GM23338 (cell line): ENCODE measurements around the gene NGB. TPM values are rescaled to one million over a fixed set of nuclear protein-coding genes. Genes with fewer than 3 reads are reported as not detected.

Source experiments
- ATAC-seq: fragments of 200-7000 bp; cut with Tn5 transposase; 3 replicates; pipeline ENCODE4 v1.9.1; 2020
- DNase-seq: peaks from one replicate; pipeline ENCODE4 v3.0.0-alpha.2; 2015; ENCODE audit warnings: low spot score
- H2AFZ ChIP-seq: fragments of 200-600 bp; sonication (generic); 2 replicates; pipeline ENCODE4 v1.8.0; 2016; ENCODE audit warnings: antibody characterized with exemption, mild to moderate bottlenecking, moderate library complexity
- H3F3A ChIP-seq: fragments of 200-600 bp; sonication (generic); replicated peaks from 2 replicates; pipeline ENCODE4 v1.8.0; 2017; ENCODE audit warnings: antibody characterized with exemption, mixed run types, low read depth
- H3K27ac ChIP-seq: fragments of 200-600 bp; sonication (generic); 2 replicates; pipeline ENCODE4 v1.6.1; 2016; ENCODE audit warnings: low read depth
- H3K27me3 ChIP-seq: fragments of 200-600 bp; sonication (generic); 2 replicates; pipeline ENCODE4 v1.8.0; 2016; ENCODE audit warnings: mild to moderate bottlenecking, mixed run types, moderate library complexity; ENCODE audit not compliant: insufficient read depth
- H3K36me3 ChIP-seq: fragments of 200-600 bp; sonication (generic); 2 replicates; pipeline ENCODE4 v1.8.0; 2016; ENCODE audit warnings: mild to moderate bottlenecking; ENCODE audit not compliant: insufficient read depth
- H3K4me1 ChIP-seq: fragments of 200-600 bp; sonication (generic); 2 replicates; pipeline ENCODE4 v1.8.0; 2016; ENCODE audit warnings: mild to moderate bottlenecking, moderate library complexity; ENCODE audit not compliant: insufficient read depth
- H3K4me2 ChIP-seq: fragments of 200-600 bp; sonication (generic); 2 replicates; pipeline ENCODE4 v1.7.1; 2017; ENCODE audit warnings: mixed run types
- H3K4me3 ChIP-seq: fragments of 200-600 bp; sonication (generic); 2 replicates; pipeline ENCODE4 v1.6.1; 2016; ENCODE audit warnings: mixed run types
- H3K79me2 ChIP-seq: fragments of 200-600 bp; sonication (generic); replicated peaks from 2 replicates; pipeline ENCODE4 v1.8.0; 2017; ENCODE audit warnings: mild to moderate bottlenecking; ENCODE audit not compliant: insufficient read depth
- H3K9me2 ChIP-seq: fragments of 200-600 bp; sonication (generic); 2 replicates; pipeline ENCODE4 v1.8.0; 2017; ENCODE audit not compliant: insufficient read depth
- H4K20me1 ChIP-seq: fragments of 200-600 bp; sonication (generic); replicated peaks from 2 replicates; pipeline ENCODE4 v1.8.0; 2017; ENCODE audit warnings: mild to moderate bottlenecking; ENCODE audit not compliant: insufficient read depth
- H3K27ac Mint-ChIP-seq: 2 replicates; pipeline ENCODE4 v1.8.0; 2020; ENCODE audit warnings: inconsistent platforms, mild to moderate bottlenecking, moderate library complexity, mixed read lengths
- H3K27me3 Mint-ChIP-seq: 3 replicates; pipeline ENCODE4 v1.8.0; 2022; ENCODE audit warnings: low read depth, mild to moderate bottlenecking, moderate library complexity, mixed read lengths, inconsistent platforms; ENCODE audit not compliant: insufficient read depth, poor library complexity
- H3K36me3 Mint-ChIP-seq: 3 replicates; pipeline ENCODE4 v1.8.0; 2021; ENCODE audit warnings: low read depth, mild to moderate bottlenecking, inconsistent platforms, moderate library complexity, mixed read lengths
- H3K4me1 Mint-ChIP-seq: 3 replicates; pipeline ENCODE4 v1.8.0; 2020; ENCODE audit warnings: mild to moderate bottlenecking, inconsistent platforms, mixed read lengths
- H3K4me3 Mint-ChIP-seq: 3 replicates; pipeline ENCODE4 v1.8.0; 2021; ENCODE audit warnings: moderate library complexity, mild to moderate bottlenecking, inconsistent platforms, mixed read lengths
- H3K9me3 Mint-ChIP-seq: 3 replicates; pipeline ENCODE4 v1.8.0; 2020; ENCODE audit warnings: moderate library complexity, mild to moderate bottlenecking, inconsistent platforms, mixed read lengths
- CTCF ChIP-seq, 2 experiments: fragments of 200-600 bp in 1 of 2; sonication (generic) in 1 of 2; conservative IDR thresholded peaks; 2 replicates each; pipeline versions ENCODE4 v1.5.1 to v1.6.1; 2016 to 2017; ENCODE audit warnings: antibody characterized with exemption in 2 of 2, low read depth in 2 of 2, mild to moderate bottlenecking in 2 of 2, moderate library complexity in 1 of 2
- ETS1 ChIP-seq: IDR thresholded peaks from 2 replicates; pipeline ENCODE4 v1.6.1; 2016; ENCODE audit warnings: antibody characterized with exemption
- EZH2 ChIP-seq: fragments of 200-600 bp; sonication (generic); IDR thresholded peaks from one replicate; pipeline ENCODE4 v1.8.0; 2017; ENCODE audit warnings: antibody characterized with exemption, mild to moderate bottlenecking, low read depth; ENCODE audit not compliant: unreplicated experiment
- JUNB ChIP-seq: IDR thresholded peaks from one replicate; pipeline ENCODE4 v1.6.1; 2016; ENCODE audit warnings: antibody characterized with exemption; ENCODE audit not compliant: unreplicated experiment
- NANOG ChIP-seq: IDR thresholded peaks from 2 replicates; pipeline ENCODE4 v1.6.1; 2016; ENCODE audit warnings: antibody characterized with exemption, borderline replicate concordance
- ZNF114 ChIP-seq: fragments of 250-450 bp; sonication (Bioruptor Pico); IDR thresholded peaks from 2 replicates; pipeline ENCODE4 v1.5.0; 2020; ENCODE audit warnings: mild to moderate bottlenecking, moderate library complexity
- polyA plus RNA-seq: library from polyadenylated mRNA; unstranded; fragments of >200 nt; fragmentation: Nextera tagmentation; extraction: Ambion mirVana; gene quantifications from 2 replicates; pipeline ENCODE4 v1.2.1, GENCODE V29; 2016
- total RNA-seq: library from RNA; depleted of rRNA; stranded (reverse); fragments of >200 nt; shearing (Covaris generic); gene quantifications from 2 replicates; pipeline ENCODE4 v1.2.3, GENCODE V29; 2014

NGB gene
- total and polyA plus RNA-seq, 2 experiments from 2014 or later, result 0.21 to 1.0 TPM

GRCh38 chr14:77275041-77275580, 4.1 kb upstream of the NGB start:
- Histone ChIP-seq H3K27me3 (peaks cover 31% of the 10 kb centered on the region), H3K79me2 (no peaks in the 10 kb centered on the region), H3K36me3 (no peaks in the 10 kb centered on the region), H3F3A (no peaks in the 10 kb centered on the region), H2AFZ (no peak overlapping the region), H3K4me2 (no peak overlapping the region), H4K20me1 (no peaks in the 10 kb centered on the region; the same call in 1 of the 2 replicates), H3K27ac (no peak overlapping the region), H3K9me2 (no peaks in the 10 kb centered on the region), H3K4me1 (no peaks in the 10 kb centered on the region), H3K4me3 (no peak overlapping the region)
- Mint-ChIP-seq H3K36me3 (peaks cover 7% of the 10 kb centered on the region; the same call in 1 of the 3 replicates), H3K9me3 (no peaks in the 10 kb centered on the region), H3K4me1 (peaks cover 4% of the 10 kb centered on the region; the same call in 2 of the 3 replicates), H3K27me3 (peaks cover 34% of the 10 kb centered on the region), H3K27ac (no peak overlapping the region), H3K4me3 (no peak overlapping the region; the same call in 2 of the 3 replicates)
- no peak for DNase-seq
- no peak for ATAC-seq
- TF ChIP-seq ETS1 (no peak), JUNB (no peak), NANOG (no peak), CTCF (conservative IDR thresholded peaks at IDR 0.05; ENCODE audit: low read depth in 2 of 2) (no peak), ZNF114 (CRISPR knock-in tag) (no peak)

- Mint-ChIP-seq H3K9me3 (no peaks in the 10 kb centered on the region), H3K27ac (no peak overlapping the region), H3K36me3 (no peaks in the 10 kb centered on the region), H3K27me3 (peaks cover 44% of the 10 kb centered on the region), H3K4me1 (peaks cover 10% of the 10 kb centered on the region), H3K4me3 (no peak overlapping the region)
- Histone ChIP-seq H3K4me3 (no peak overlapping the region), H3K36me3 (no peaks in the 10 kb centered on the region), H3F3A (peaks cover 3% of the 10 kb centered on the region; the same call in 1 of the 2 replicates), H3K27me3 (peaks cover 44% of the 10 kb centered on the region), H3K27ac (no peak overlapping the region), H3K4me2 (no peak overlapping the region), H3K4me1 (no peaks in the 10 kb centered on the region; the same call in 1 of the 2 replicates), H3K9me2 (no peaks in the 10 kb centered on the region), H2AFZ (no peak overlapping the region), H3K79me2 (no peaks in the 10 kb centered on the region), H4K20me1 (no peaks in the 10 kb centered on the region; the same call in 1 of the 2 replicates)
- DNase-seq (no peak), ATAC-seq (no peak)
- TF ChIP-seq EZH2 (no peak), JUNB (no peak), ETS1 (no peak)
Observed at GRCh38 chr14:77273796-77274195, 2.8 kb upstream of the NGB start.
